ENCODE results near the gene DTNB.
"Not testable (repeated sequence)": the region's sequence is repeated elsewhere in the genome, so short reads cannot be mapped to it uniquely, and the experiment has no call there.

The DTNB gene

DNA sequence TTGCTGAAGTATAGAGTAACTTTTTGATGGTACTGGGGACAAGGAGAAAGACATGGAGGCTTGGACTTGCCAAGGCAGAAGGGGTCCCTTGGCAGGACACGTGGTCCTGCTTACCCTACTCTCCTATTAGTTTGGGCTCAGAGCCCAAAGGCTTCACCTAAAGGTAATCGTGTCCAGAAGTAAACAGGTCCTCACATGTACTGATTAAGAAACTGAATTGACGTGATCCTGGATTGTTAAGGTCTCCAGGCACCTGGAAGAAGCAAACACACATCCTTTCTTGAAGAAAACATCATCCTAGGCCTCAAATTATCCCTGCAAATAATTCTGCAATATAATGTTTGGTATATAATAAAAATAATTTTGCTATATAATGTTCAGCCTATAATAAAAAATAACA lies 50.0 kb downstream of the DTNB start:
- DNase-seq (ENCODE audit: low spot score): no peak

DNA sequence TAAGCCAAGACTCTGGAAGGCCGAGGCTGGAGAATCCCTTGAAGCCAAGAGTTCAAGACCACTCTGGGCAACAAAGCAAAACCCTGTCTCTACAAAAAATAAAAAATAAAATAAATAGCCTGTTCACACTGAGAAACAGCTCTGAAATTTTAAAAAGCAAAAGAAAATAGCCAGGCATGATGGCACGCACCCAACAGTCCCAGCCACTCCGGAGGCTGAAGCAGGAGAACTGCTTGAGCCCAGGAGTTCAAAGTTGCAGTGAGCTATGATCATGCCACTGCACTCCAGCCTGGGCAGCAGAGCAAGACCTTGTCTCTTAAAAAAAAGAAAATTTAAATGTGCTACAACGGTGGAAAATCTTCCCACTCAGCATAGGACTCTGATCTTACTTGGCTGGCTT lies 52.7 kb downstream of the DTNB start:
- no peak for DNase-seq (ENCODE audit: low spot score)

DNA sequence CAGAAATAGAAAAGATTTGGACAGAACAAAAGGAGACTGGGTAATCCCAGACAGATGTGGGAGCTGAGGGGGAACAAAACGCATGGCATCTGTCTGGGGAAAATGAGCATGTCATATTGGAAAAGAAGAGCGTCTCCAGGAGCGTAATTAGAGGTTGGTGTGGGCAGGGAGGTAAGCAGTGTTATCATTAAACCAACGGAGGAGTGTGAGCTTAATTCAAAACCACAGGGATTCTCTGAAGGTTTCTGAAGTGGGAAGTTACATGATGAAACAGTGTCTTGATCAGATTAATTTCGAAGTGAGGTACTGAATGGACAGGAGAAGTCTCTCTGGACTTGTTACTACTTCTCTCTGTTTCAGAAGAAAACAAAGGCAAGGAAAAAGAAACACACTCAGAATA lies 53.3 kb downstream of the DTNB start:
- DNase-seq (ENCODE audit: low spot score): no peak

DNA sequence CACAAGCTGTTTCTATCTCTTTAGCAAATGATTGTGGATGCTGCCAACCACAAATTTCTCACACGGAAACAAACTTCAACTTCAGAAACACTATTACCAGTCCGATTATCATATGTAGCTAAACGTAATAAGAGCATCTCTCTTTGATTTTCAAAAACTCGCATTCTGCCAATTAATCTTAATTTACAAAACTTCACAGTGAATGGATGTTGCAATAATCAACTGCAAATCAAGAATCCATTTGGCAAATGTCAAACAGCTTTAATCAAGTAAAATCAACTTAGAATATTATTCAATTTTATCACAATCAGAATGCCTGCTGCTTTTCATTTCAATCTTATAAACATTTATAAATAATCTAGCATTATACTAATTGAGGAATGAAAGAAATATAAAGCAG lies 54.2 kb downstream of the DTNB start:
- DNase-seq (ENCODE audit: low spot score): no peak

DNA sequence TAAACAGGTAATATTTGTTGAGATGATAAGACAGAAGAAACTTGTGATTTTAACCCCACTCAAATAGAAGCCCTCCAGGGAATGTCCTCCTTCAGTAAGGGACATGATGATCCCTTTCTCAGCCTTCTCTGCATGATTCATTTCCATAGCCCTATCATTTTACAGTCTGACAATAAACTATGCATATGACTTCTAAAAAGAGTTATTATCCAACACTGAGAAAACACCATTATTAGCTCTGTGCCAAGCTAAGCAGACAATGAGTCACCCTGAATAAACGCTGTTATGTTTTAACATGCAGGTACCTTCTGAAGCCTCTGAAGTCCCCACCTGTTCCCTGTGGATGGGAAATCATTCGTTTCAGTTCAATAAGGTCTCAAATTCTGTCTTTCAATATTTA lies 54.7 kb downstream of the DTNB start:
- no peak for DNase-seq (ENCODE audit: low spot score)

DNA sequence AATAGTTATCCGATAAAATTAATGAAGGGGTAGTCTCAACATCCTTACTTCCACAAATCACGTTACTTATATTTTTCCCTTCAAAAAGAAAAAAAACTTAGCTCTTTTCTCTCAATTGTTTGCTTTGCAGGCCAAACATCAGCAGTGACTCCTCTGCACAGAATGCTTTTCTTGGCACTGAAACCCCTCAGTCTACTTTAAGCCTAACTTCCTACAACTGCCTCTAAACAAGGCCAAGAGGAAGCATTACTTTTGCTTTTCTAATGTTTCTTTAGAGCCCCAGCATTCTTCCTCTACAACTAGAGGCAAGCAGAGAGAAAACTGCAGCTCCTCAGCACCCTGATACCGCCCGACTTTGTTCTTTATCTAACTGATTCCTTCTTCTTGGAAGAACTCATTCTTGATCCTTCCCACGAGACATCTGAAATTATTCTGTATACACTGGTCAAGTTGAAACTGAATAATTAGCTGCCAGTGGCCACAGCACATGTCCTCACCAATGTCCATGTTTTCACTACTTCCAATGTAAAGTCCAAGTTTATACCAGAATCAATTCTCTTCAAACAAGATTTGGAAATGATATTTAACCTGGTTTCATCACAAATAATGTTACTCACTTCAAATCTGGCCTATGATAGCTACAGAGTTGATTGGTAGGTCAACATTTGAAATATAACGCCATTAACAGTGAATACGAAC lies 55.3 kb downstream of the DTNB start:
- DNase-seq (ENCODE audit: low spot score): no peak

DNA sequence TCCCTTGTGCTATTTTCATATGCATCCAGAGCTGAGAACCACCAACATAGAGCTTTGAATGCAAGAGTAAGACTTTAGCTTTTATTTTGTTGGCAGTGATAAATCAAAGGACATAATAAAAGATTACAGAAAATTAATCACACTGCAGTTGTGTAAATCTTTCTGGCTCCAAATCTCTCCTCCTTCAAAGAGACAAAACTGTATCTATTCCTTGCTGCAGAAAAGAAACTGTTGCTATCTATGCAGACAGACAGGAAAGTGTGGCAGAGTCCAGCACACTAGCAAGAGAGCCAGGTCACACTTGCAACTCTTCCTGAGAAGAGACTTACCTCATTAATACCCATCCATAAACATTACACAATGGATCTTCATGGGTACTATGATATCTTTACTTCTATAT lies 57.5 kb downstream of the DTNB start:
- DNase-seq (ENCODE audit: low spot score): no peak

DNA sequence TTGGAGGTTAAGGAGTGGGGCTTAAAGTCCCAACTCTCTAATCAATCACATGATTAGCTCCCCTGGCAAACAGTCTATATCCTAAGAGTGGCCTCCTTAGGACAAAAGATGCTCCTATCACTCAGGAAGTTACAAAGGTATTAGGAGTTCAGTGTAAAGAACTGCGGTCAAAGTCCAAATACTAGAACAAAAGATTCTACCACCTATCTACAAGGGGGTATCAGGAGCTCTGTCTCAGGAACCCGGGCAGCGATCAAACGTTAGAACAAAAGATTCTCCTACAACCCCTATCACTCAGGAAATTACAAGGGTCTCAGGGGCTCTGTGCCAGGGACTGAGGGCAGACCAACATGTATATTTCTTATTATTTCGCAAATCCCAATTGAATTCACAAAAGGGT lies 58.0 kb downstream of the DTNB start:
- DNase-seq (ENCODE audit: low spot score): no peak

DNA sequence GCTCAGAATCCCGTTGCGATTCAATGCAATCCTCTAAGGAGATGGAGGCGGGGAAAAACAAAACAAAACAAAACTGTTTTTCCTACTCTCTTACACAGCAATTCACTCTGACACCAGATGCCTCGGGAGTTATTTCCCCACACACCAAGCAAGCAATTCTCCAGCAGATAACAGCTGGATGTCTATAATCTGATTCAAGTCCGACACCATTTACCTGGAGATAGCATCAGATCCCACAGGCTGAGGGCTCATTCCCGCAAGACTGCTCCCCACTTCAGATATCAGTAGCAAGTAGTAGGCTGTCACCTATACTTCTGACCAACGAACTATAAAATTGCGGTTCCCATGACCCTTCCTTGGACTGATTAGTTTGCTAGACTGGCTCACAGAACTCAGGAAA lies 58.7 kb downstream of the DTNB start:
- no peak for DNase-seq (ENCODE audit: low spot score)

DNA sequence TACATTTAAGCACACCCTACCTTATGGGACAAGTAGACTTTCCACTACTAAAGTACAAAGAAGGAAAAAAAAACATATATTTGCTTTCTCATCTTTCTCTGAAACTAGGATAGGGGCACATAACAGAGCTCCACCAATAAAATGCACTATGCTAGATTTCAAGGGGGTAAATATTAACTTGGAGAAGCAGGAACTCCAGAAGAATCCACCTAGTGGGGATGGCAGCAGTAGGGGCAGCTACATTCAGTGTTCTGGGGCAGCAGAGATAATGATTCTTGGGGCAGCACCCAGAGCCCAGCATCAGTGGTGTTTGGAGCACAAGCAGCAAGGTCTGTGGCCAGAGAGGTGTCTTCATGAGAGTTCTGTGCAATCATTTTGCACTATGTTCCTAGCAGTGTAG lies 64.7 kb downstream of the DTNB start:
- DNase-seq (ENCODE audit: low spot score): no peak

DNA sequence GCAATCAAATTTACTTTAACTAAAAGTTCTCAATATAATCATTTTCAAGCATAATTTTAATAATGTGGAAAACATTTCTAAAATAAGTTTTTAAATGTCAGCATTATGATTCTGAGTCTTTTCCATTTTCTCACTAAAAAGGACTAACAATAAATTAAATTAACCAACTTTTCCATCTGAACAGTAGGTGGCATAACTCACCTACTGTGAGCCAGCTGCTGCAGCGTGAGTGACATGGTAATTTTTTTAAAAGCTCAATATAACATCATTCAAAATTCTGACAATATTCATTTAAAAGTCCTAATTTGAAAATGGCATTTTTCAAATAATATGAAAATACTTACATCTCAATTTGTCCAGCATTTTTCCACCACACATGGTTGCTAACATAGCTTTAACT lies 66.5 kb downstream of the DTNB start:
- peak; percentile 16 for DNase-seq (ENCODE audit: low spot score)

DNA sequence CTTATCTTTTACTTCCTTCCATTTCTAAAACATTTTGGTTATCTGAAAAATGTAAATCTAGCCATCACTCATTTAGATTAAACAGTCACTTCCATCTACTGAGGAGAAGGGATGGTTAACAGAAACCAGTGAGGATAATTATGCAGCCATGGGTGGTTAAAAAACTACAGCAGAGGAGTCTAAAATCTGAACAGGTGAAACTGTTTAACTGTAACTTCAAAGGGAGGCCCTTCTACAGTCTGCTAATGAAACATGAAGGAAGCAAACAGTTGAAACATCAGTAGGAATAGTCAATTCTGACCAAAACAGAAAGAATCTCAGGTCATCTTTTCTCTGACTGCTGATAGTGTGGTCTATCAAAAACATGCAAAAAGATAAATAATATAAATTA lies 71.0 kb downstream of the DTNB start:
- no peak for DNase-seq (ENCODE audit: low spot score)

DNA sequence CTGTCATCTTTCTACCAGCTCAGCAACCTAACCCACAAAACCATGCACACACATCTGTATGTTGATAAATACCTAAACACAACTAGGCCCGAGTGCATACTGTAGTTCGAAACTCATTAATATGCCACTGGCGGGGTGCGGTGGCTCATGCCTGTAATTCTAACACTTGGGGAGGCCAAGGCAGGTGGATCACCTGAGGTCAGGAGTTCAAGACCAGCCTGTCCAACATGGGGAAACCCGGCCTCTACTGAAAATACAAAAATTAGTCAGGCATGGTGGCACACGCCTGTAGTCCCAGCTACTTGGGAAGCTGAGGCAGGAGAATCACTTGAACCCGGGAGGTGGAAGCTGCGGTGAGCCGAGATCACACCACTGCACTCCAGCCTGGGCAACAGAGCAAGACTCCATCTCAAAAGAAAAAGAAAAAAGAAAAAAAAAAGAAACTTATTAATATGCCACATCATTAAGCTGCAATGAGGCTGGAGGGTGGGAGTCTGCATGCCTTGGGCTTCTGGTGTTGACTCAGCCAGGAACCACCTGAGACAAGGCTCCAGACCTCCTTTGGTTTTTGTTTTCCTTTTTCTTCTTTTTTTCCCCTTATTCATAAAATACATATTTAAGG lies 71.6 kb downstream of the DTNB start:
- not testable (repeated sequence) for DNase-seq (ENCODE audit: low spot score)

DNA sequence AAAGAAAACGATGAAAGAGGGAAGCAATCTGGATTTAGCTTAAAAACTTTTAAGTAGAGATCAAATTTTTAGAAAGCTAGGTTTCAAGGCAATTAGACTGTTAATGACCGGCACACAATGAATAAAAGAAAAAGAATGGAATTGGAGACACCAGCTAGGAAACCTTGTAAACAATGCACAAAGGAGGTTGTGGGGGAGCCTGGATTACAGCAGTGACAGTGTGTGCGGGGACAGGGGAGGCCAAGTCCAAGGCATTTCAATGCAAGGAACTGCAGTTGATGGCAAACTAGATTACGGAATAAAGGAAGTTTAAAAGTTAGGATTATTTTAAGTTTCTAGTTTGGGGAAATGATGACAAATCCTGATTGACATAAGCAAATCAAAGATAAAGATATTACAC lies 74.5 kb downstream of the DTNB start:
- no peak for DNase-seq (ENCODE audit: low spot score)

DNA sequence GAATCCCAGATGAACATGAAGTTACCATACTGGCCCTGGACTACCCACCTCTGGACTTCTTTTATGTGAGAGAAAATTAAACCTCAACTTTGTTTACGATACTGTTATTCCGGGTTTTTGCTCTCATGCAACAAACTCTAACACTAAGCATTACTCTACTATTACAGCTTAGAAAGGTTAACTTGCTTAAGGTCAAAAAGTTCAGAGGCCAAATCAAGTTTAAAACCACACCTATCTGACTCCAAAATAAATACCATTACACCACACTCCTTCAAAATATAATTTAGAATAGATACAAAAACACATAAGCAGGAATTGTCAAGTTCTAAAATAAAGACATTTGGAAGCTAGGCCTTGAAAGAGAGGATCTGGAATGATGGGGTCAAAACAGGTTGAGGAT lies 75.0 kb downstream of the DTNB start:
- no peak for DNase-seq (ENCODE audit: low spot score)

DNA sequence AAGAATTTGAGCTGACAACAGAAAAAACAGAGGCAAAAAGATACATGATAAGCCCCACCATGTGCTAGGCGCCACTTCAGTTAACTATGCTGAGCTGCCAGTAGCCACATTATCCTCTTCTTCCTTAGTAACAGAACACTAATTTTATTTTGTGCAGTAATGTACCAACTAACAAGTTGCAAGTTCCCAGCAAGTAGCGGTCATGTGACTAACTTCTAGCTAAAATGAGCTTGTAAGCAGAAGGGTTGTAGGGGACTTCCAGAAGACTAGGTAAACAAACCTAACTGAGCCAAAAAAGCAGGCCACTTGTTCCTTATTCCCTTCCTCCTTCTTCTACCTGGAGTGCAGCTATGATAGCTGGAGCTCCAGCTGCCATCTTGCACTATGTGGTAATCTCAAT lies 75.5 kb downstream of the DTNB start:
- no peak for DNase-seq (ENCODE audit: low spot score)

DNA sequence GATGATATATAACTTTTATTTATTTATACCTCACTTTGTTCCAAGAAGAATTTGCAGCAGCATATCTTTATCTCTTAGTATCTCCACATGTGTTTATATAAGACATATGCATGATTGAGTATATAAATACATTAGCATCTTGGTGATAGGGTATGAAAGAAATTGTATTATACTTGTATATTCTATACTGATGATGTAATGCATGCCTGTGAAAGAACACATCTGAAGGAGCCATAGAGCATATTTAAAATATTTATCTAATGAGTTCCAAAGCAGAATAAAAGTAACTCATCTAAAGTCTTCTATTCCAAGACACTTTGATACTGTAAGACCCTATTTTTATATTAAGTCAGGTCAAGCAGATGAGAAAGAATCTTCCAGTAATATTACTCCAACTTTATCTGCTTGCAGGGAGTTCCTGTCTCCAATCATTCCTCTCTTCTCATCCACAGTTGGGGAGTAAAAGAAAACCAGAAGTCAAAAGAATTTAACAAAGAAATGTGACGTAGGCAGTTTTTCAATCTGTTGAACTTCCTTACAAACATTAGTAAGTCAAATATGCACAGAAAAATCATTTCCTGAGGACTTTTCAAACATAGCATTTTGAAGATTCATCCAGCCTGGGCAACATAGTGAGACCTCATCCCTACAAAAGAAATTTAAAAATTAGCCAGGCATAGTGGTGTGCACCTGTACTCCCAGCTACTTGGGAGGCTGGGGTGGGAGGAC lies 76.7 kb downstream of the DTNB start:
- no peak for DNase-seq (ENCODE audit: low spot score)

DNA sequence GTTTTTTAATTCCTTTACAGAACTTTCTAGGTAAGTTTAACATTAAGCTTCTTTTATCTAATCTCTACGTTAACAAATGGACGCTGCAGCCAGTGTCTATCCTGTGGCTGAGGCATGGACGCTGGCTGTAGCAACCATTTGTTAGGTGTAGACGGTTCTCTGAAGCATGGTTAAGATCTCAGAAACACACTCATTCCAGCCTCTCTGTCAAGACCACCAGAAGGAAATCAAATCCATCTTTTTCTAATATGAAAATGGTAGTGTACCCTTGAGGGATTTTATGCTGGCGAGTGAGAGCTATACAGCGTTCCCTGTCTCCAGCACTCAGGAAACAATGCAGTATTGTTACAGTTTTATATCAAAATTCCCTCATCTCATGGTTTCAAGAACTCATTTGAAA lies 78.0 kb downstream of the DTNB start:
- DNase-seq (ENCODE audit: low spot score): no peak

DNA sequence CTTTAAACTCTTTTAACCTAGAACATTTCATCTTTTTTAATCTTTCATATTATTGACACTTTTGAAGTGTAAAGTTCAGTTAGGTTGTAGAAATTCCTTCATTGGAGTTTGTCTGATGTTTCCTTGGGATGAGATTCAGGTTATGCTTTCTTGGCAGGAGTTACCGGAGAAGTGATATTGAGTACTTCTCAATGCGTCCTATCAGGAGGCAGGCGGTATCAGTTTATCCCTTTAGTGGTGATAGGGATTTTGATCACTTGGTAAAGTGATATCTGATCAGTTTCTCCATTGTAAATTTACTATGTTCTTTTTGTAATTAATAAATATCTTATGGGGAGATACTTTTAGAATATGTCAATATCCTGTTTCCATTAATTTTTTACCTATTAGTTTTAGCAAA lies 78.4 kb downstream of the DTNB start:
- no peak for DNase-seq (ENCODE audit: low spot score)

DNA sequence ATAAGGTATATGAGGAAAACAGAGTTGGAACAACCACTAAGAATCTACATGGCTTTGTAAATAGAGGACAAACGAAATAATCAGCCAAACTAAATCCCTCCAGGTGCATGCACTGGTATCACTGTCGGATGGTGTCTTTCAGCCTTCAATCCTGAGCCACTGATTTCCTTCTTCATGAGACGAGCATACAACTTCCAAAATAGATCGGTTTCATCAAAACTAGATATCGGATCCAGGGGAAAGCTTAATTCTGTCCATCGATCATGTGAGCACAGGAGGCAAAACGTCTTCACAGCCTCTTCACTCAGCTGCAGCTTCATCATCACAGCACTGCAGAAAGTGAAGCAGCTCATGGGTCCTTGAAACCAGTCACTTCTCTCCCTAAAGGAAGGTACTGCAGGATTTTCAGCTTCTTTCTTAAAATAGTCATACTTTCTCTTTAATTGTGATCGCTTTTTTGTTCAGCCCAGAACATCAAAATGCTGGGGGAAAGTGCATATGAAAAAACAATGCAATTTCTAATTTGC lies 80.5 kb downstream of the DTNB start:
- no peak for DNase-seq (ENCODE audit: low spot score)

DNA sequence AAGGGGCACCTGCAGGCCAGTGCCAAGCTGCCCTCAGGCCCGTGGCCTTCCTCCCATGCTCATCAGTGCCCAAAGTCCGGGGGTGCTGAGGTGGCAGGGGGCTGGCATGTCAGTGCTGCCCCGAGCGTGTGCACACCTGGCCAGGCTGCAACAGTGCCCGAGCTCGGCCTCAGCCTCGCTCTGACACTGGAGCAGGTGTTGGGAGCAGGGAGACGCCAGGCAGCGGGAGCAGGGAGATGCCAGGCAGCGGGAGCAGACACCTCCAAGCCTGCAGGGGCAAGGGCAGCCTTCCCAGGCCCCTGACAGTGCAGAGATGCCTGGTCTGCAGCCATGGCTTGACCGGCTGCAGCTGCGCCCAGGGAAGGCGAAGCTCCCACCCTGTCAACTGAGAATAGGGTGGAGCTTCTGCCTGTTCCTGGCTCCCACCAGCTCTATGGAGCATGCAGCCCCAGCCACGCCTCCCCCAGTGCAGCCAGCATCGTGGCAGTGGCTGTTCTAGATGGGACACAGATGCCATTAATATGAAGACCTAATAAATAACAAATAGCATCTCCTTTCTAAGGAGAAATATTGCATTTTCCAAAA lies 82.4 kb downstream of the DTNB start:
- no peak for DNase-seq (ENCODE audit: low spot score)

DNA sequence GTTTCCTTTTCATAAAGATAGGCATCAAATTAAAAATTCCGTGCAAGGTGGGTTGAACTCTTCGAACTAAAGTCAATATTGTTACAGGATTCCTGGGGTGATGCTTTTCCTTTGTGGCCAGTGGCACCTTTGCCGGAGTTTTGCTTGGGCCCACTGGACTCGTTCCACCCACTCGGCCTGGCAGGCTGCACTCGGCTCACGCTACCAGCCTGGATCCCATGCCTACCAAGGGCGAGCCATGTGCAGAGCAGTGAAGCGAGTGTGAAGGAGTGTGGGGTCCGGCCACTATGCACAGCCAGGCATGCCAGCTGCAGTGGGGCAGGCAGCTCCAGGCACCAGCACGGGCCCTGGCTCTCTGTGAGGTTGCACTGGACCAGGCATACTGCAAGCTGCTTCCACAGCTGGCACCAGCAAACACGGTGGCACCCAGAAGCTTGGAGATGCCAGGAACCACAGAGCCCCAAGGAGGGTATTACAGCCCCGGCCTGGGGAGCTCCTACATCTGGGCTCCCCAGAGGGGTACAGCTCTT lies 83.6 kb downstream of the DTNB start:
- DNase-seq (ENCODE audit: low spot score): no peak

DNA sequence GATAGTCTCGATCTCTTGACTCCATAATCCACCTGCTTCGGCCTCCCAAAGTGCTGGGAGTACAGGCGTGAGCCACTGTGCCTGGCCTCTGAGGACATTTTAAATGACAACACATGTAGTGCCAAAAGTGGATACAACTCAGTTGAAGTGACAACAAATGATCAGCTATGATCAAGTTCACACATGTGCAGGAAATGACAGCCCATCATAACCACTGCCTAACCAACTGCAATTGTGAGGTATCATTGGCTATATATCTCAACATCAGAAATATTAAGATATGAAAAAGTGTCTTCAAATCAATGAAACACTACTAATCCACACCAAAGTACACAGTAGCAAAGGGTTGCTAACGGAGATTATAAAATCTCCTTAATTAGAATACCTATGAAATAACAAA lies 84.8 kb downstream of the DTNB start:
- no peak for DNase-seq (ENCODE audit: low spot score)
